NCI-H524 (cell line): ENCODE data around the gene ADAMTS20.
"Not testable (repeated sequence)": the region's sequence is repeated elsewhere in the genome, so short reads cannot be mapped to it uniquely, and the experiment has no call there.

Experiments
- DNase-seq, 2 experiments: peaks; one replicate each; lab custom pipeline; 2025; lab: John Stamatoyannopoulos, UW

Gene ADAMTS20

GRCh38 chr12:43551971-43552559 is at the start of gene ADAMTS20:
ADAMTS20 (minus strand) TSS chr12:43552203; CDS start chr12:43551921, 282 bp downstream.
- DNase-seq = peak; percentile 76 to 86

DNA sequence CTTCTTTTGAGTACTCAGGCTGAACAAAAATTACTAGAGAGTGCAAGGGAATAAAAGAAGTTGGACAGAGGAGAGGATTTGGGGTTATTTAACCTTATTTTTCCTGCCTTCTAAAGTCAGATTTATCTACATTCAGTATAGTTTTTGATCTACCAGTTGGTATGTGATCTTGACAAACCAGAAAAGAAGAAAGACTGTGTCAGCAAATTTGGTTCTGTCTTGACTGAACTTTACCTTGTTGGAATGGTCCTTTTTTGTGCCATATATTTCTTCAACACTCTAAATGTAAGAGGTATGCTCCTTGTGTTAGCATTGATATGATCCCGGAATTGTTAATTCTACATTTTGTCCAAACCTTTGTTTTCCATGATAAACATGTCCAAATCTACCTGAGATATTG is 47.7 kb upstream of the ADAMTS20 start:
- DNase-seq = no peak

DNA sequence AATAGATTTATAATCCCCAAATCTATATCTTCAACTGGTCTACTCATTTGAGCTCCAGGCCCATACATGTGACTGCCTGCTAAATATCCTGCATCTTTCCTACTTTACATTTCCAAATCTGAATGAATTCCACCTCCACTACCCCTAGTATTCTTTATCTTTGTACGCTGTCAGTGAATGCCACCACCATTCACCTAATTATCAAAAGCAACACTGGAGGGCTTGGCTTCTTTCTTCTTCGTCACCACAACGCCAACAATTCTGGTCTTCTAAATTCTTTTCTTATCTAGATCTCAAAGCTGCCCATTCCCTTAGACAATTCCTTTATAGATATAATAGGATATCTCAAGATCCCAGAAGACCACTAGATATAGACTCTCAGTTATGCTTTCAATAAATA is 47.1 kb upstream of the ADAMTS20 start:
- no peak for DNase-seq

- no peak for DNase-seq
Measured at GRCh38 chr12:43590307-43590706, 38.3 kb upstream of the ADAMTS20 start.

GRCh38 chr12:43586646-43587245 is 34.7 kb upstream of the ADAMTS20 start:
- peak in 1 of 2 experiments; percentile 9 for DNase-seq

GRCh38 chr12:43585676-43586075 is 33.7 kb upstream of the ADAMTS20 start:
- no peak for DNase-seq

DNA sequence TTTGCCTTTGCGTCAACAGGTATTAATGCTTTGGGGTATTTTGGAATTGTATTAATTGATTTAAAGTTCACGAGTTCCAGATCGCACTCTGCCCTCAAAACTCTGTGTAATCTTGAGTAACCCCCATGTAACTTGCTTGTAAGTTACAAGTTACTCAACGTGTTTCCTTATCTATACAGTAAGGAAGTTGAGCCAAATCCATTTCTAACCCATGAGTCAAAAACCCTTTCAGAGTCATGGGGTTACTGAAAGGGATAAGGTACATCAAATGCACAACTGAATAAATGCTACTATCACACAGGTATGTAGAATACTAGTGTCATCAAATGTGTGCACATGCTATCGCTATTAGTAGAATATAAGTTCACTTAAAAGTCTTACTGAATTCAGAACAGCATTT is 28.6 kb upstream of the ADAMTS20 start:
- no peak for DNase-seq

DNA sequence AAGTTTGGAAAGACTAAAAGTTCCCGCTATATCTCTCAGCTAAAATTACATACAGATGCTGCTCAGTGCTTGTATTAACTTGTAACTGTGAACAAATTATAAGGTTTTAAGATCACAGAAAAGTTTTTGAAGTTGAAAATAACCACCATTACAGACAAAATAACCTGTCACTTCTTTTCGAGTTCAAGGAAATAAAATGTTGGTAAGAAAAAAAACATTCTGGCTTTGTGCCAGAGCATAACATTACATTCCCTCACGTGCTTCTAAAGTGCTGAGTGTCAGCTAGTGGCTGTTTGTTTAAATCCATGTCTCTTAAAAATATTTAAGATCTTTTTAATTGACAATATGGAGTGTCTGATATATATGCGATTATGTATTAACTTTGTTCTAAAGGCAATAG is 27.2 kb upstream of the ADAMTS20 start:
- DNase-seq = no peak

DNA sequence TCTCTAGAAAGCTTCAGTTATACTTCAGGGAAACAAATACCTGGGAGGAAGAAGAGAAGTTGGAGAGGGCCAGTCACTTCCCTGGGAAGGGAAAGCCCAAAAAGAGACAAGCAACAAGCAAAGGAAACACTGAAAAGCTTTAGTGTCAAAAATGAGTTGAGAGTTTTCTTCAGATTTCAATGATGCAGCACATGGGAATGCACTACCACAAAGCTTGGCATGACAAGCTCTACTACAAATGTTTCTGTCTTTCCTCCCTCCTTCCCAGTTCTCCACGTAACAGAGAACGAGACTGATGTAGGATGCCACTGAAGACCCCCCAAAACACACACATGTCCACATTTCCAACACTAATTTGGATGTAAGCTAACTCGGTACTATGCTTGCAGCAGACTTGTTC is 26.8 kb upstream of the ADAMTS20 start:
- no peak for DNase-seq

- no peak for DNase-seq
Measured at GRCh38 chr12:43577381-43577780, 25.4 kb upstream of the ADAMTS20 start.

DNA sequence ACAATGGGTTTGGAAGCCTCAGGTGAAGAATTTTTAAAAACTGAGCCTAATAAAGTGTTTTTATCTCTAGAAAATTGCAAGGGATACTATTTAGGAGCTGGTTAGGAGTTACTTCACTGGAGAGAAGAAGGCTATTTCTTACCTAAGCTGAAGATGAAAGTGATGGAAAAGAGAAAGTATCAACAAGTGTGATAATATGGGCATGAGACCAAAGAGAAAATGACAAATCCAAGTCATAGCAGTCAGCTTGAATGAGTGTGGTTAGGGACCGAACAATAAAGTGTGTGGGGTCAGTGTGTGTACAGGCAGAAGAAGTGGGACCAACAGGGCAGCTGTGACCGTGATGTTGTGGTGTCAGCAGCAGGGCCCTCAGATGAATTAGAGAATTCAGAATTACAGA is 24.2 kb upstream of the ADAMTS20 start:
- DNase-seq = no peak

GRCh38 chr12:43571885-43572284 is 19.9 kb upstream of the ADAMTS20 start:
- no peak for DNase-seq

- DNase-seq = no peak
Measured at GRCh38 chr12:43556057-43556456, 4.1 kb upstream of the ADAMTS20 start.

GRCh38 chr12:43551279-43551970 is 578 bp downstream of the ADAMTS20 start:
- DNase-seq = peak; percentile 40 to 60

DNA sequence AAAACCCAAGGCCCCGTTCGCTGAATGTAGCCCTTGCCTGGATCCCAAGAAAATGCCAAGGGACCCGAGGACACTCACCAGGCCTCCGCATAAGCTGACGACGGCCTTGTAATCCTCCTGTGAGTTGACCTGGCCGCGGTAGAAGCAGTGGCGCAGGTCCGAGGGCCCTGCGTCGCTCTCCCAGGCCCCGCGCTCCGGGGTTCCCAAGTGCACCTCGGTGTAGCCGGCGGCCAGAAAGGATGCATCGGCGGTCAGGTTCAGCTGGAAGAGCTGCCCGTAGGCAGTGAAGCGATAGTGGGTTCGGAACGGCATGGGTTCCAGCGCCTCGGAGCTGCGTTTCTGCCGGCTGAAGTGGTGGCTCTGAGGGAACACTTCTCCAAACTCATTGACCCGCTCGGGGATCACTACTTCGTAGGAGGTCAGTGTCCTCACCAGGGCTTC is 1.2 kb downstream of the ADAMTS20 start:
- peak in 1 of 2 experiments; percentile 51 for DNase-seq

GRCh38 chr12:43544703-43545102 is 7.3 kb downstream of the ADAMTS20 start:
- no peak for DNase-seq

GRCh38 chr12:43540470-43540869 is 11.5 kb downstream of the ADAMTS20 start:
- peak in 1 of 2 experiments; percentile 22 for DNase-seq

- not testable (repeated sequence) for DNase-seq
Measured at GRCh38 chr12:43537675-43538074, 14.3 kb downstream of the ADAMTS20 start.

GRCh38 chr12:43516045-43516444 is 36.0 kb downstream of the ADAMTS20 start:
- no peak for DNase-seq

- DNase-seq = peak; percentile 9 to 34
Measured at GRCh38 chr12:43501703-43502102, 50.3 kb downstream of the ADAMTS20 start.

DNA sequence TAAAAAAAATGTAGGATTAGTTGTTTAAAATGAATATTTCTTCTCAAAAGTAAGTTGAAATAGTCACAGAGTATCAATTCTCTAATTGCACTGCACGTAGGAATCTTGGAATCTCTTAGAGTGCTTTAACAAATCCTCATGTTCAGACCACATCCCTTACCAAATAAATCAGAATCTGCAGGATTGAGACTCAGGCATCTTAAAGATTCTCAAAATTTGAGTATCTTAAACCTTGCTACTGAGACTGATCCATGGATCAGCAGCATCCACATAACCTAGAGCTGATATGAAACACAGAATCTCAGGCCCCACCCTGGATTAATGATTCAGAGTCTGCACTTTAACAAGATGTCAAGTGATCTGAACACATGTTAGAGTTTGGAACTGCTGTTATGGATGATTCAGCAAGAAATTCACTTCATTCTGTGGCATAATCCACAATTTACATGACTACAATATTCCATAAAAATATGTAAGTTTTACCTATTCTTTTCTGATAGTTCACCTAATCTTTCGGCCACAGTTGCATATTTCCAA is 58.7 kb downstream of the ADAMTS20 start:
- DNase-seq = no peak

- no peak for DNase-seq
Measured at GRCh38 chr12:43482311-43483085, 69.5 kb downstream of the ADAMTS20 start.
